ENCODE measurements around the gene SASS6.
"Not testable (repeated sequence)": the region's sequence is repeated elsewhere in the genome, so short reads cannot be mapped to it uniquely, and the experiment has no call there.

SASS6 gene

DNA sequence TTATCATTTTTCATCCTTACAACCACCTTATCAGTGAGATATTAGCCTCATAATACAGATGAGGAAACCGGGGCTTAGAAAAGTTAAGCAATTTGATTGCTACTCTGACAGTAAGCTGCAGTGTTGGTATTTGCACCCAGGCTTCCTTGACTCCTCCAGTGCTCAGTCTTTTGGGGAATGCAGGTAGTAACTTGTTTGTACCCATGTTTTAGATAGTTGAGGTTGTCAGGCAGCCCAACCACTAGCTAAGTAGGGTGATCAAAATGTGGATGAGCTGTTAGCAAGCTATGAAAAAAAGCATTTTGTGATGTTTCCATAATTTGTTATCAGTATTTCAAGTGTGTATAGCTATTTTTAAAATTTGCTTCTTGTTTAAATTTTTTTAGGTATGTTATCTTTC lies 80.8 kb downstream of the SASS6 start:
- TF ChIP-seq, protein P1, sequence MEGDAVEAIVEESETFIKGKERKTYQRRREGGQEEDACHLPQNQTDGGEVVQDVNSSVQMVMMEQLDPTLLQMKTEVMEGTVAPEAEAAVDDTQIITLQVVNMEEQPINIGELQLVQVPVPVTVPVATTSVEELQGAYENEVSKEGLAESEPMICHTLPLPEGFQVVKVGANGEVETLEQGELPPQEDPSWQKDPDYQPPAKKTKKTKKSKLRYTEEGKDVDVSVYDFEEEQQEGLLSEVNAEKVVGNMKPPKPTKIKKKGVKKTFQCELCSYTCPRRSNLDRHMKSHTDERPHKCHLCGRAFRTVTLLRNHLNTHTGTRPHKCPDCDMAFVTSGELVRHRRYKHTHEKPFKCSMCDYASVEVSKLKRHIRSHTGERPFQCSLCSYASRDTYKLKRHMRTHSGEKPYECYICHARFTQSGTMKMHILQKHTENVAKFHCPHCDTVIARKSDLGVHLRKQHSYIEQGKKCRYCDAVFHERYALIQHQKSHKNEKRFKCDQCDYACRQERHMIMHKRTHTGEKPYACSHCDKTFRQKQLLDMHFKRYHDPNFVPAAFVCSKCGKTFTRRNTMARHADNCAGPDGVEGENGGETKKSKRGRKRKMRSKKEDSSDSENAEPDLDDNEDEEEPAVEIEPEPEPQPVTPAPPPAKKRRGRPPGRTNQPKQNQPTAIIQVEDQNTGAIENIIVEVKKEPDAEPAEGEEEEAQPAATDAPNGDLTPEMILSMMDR (IDR thresholded peaks at IDR 0.05; ENCODE audit: borderline replicate concordance, insufficient read depth, low read depth, low read length), result no peak
- no peak overlapping the region for H3K4me3 ChIP-seq (ENCODE audit: low read depth, low read length)

- TF ChIP-seq, protein P1 (IDR thresholded peaks at IDR 0.05; ENCODE audit: borderline replicate concordance, insufficient read depth, low read depth, low read length), result no peak
- no peak overlapping the region for H3K4me3 ChIP-seq (ENCODE audit: low read depth, low read length)
Observed at GRCh38 chr1:100051401-100051800, 81.3 kb downstream of the SASS6 start.

GRCh38 chr1:100050139-100050538 lies 82.6 kb downstream of the SASS6 start:
- TF ChIP-seq, protein P1 (IDR thresholded peaks at IDR 0.05; ENCODE audit: borderline replicate concordance, insufficient read depth, low read depth, low read length), result no peak
- no peak overlapping the region for H3K4me3 ChIP-seq (ENCODE audit: low read depth, low read length)

DNA sequence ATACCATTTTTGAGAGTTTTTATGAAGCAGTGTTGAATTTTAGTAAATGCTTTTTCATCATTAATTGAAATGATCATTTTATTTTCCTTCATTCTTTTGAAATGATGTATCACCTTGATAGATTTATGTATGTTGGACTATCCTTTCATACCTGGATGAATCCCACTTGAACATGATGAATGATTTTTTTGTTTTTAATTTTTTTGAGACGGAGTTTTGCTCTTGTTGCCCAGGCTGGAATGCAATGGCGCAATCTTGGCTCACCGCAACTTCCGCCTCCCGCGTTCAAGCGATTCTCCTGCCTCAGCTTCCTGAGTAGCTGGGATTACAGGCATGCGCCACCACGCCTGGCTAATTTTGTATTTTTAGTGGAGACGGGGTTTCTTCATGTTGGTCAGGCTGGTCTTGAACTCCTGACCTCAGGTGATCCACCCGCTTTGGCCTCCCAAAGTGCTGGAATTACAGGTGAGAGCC lies 85.5 kb downstream of the SASS6 start:
- H3K4me3 ChIP-seq (ENCODE audit: low read depth, low read length), result not testable (repeated sequence)

GRCh38 chr1:100045206-100045605 lies 87.5 kb downstream of the SASS6 start:
- TF ChIP-seq, protein P1 (IDR thresholded peaks at IDR 0.05; ENCODE audit: borderline replicate concordance, insufficient read depth, low read depth, low read length), result no peak

GRCh38 chr1:100039591-100039990 lies 93.1 kb downstream of the SASS6 start:
- no peak overlapping the region for H3K4me3 ChIP-seq (ENCODE audit: low read depth, low read length)
- TF ChIP-seq, protein P1 (IDR thresholded peaks at IDR 0.05; ENCODE audit: borderline replicate concordance, insufficient read depth, low read depth, low read length), result no peak

More at GRCh38 chr1:100045206-100045605, 87.5 kb downstream of the SASS6 start:
- no peak overlapping the region for H3K4me3 ChIP-seq (ENCODE audit: low read depth, low read length)

GRCh38 chr1:100038660-100039287 lies 94.0 kb downstream of the SASS6 start:
- TF ChIP-seq, protein P1 (IDR thresholded peaks at IDR 0.05; ENCODE audit: borderline replicate concordance, insufficient read depth, low read depth, low read length), result no peak

More at GRCh38 chr1:100038660-100039287, 94.0 kb downstream of the SASS6 start:
- peak overlapping the region; percentile 70 for H3K4me3 ChIP-seq (ENCODE audit: low read depth, low read length)
